HG02759 (cell line): ENCODE measurements around the gene PAFAH1B1.
A peak's percentile ranks its signal among the peaks of the same experiment; 100 is the strongest.
"Not testable (repeated sequence)": the region's sequence is repeated elsewhere in the genome, so short reads cannot be mapped to it uniquely, and the experiment has no call there.

Experiments
- ATAC-seq: cut with Tn5 transposase; IDR thresholded peaks from one replicate; pipeline ENCODE4 v1.9.1; 2021; ENCODE audit warnings: mild to moderate bottlenecking, moderate library complexity; ENCODE audit not compliant: unreplicated experiment

The PAFAH1B1 gene

DNA sequence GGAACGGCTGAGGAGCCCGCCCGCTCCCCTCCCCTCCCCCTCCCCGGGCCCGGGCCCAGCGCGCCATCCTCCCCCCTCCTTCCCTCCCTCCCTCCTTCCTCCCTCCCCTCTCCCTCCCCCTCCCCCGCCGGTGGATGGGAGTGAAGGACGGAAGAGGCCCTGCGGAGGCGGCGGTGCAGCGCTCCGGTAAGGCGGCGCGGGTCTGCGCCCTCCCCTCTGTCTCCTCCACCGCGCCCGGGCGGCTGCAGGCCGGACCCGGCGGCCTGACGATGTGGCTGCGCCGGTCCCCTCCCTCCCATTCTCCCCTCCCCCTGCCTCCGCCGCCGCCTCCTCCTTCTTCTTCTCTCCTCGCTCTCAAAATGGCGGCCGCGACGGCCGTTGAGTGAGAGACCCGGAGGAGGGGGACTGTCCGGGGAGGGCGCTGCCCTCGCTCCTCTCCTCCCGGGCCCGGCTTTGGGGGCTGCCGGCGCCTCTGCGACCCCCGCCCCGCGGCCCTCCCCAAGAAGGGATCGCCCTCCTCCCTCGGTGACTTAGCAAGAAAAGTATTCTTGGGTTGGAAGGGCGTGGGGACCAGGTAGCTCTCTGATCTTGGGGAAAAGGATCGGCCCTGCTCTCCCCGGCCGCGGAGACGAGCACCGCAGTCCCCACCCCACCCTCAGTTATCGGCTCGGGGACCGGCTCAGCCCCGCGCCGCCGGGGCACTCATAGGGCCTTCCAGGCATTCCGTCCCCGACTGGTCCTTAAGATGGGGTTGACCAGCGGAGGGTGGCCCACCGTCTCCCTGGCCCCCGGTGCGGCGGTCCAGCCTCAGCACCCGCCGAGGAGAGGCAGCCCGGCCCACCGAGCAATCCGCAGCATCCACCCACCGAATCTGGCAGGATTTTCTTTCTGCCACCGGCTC, 617 bp downstream of the PAFAH1B1 start:
- peak; percentile 58 for ATAC-seq

DNA sequence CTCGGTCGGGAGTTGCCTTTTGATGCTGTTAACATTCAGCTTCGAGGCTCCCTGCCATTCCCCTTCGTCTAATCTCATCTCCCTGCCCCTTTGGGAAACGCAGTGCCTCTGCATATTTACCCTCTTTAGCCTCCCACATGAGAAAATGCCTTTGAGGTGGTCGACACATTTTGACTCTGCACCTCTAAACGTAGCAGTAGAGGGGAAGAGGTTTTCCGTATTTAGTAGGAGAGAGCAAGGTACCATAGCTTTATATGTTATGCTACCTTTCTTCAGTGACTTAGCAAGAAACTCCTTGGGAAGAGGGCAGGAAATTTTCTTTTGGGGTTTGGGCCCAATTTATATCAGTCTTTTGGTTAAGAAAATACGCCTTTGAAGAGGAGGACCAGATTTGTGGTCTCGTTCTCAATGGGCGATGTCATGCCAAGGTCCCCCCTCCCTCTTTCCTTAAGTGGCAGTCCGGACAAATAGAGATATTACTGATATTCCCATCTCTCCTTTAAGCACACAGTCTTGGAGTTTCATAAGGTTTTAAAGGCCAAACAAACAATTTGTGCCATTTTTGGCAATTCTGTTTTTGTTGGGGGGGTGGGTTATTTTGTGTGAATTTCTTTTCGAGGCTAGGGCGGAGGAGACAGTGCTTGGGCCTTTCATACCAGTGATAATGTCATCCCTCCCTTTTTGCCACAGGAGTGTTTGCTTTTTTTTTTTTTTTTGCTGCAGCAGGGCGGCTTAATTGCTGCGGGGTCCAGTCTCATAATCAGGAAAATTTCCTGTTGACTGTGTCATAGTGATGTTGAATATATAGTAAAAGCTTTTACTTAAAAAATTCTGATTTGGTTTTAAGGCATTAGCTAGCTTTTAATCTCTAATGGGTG, 1.5 kb downstream of the PAFAH1B1 start:
- ATAC-seq, result no peak

DNA sequence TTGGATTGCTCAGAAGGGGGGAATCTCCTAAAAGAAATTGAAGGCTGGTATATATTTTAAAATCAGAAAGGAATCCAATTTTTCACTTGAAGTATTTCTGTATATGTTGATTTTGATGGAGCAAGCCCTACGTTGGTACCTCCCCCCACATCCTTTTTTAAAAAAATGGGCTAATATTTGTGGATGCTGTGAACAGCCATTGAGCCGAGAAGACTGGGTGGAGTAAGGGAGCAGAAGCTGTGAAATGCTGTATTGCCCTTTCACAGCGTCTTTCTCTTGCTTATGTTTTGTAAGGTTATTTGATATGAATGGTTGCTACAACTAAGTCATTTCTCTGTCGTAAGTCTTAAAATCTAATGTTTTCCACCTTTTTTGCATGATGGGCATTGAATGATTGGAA, 2.3 kb downstream of the PAFAH1B1 start:
- no peak for ATAC-seq

DNA sequence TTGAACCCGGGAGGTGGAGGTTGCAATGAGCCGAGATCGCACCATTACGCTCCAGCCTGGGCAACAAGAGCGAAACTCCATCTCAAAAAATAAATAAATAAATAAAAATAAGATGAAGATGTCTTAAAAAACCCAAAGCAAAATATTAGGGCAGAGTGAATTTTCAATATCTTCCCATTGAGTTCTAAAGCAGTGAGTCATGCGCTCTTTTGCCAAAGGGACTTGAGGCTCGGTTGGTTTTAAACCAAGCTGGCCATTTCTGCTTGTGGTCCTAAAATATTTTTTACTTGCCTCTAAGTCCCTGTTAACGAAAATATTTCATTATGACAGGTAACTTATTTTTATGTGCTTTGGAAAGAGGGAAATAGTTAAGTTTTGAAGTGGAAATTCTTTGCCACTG, 4.7 kb downstream of the PAFAH1B1 start:
- no peak for ATAC-seq

DNA sequence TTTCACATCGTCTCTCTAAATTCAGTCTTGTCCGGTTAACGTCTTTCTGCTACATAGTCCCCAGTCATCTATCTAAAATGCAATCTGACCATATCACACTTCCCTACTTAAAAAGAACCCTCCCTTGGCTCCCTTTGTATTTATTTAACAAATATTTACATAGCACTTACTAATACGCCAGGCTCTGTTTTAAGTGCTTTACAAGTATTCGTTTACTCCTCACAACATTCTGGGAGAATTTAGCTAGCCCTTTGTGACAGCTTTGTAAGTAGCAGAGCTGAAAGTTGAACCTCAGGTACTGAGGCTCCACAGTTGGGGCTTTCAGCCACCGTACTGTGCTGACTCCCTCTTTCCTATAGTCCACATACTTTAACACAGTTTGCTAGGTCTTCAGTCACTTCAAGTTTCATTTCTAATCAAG, 9.2 kb downstream of the PAFAH1B1 start:
- no peak for ATAC-seq

DNA sequence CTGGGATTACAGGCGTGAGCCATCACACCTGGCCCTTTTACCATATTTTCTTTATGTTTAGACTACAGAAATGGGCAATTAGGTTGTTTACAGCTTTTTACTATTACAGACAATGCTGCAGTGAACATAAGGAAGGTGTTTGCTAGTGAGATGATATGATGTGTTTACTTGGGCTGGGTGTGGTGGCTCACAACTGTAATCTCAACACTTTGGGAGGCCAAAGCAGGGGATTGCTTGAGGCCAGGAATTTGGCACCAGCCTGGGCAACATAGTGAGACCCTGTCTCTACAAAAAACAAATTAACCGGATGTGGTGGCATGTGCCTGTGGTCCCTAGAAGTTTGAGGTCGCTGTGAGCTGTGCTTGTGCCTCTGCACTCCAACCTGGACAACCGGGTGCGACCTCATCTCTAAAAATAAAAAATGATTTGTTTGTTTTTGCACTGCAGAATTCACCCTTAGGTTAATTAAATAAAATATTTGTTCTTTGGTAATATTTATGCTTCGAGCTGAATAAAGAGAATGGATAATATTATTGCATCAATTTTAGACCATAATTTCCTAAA, 15.0 kb downstream of the PAFAH1B1 start:
- no peak for ATAC-seq

DNA sequence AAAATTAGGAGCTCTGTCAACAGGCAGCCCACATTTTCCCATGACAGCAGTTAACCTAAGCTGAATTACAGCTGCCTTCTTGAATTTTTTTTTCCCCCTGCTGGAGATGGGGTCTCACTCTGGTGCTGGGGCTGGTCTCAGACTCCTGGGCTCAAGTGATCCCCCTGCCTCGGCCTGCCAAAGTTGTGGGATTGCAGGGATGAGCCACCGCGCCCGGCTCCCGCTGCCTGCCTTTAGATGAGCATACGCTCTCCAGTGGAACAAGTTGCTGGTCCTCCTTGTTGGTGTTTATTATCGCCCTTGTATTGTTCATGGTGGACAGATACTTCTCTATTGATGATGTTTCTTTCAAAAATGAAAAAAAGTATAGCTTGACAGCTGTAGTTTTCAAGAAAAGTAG, 15.6 kb downstream of the PAFAH1B1 start:
- no peak for ATAC-seq

DNA sequence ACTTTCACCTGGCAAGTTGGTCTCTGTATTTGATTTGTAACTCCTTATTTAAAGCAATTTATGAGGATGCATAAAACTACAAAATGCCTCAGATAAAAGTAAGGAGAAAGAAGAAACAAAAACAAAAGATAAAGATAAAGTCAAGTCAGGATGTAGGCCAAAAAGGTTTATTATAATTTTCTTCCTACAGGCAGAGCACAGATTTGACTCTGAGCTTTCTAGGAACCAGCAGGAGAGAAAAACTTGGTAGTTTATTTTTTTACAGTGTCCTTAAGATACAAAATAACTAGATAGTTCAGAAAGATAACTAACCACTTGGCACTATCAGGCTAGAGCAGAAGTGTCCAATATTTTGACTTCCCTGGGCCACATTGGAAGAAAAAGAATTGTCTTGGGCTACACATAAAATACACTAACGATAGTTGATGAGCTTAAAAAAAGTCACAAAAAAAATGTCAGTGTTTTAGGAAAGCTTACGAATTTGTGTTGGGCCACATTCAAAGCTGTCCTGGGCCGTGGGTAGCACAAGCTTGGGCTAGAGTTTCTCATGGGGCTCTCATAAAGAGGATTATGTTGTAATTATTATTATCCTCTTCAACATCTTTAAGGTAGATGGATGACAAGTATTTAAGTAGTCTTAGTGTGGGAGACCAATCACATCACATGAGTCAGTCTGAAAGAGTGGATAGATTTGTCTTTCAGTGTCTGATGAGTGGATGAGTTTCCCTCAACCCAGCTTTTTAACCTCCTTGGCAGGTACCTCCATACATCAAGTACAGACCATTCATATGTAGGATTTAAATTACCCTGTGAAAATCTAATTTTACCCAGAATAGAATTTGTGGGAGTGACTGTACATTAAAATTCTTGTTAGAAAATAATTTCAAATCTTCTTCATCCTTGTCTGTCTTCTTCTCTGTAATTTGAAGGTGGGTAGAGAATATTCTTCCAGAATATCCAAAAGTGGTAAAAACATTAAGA, 17.0 kb downstream of the PAFAH1B1 start:
- no peak for ATAC-seq

DNA sequence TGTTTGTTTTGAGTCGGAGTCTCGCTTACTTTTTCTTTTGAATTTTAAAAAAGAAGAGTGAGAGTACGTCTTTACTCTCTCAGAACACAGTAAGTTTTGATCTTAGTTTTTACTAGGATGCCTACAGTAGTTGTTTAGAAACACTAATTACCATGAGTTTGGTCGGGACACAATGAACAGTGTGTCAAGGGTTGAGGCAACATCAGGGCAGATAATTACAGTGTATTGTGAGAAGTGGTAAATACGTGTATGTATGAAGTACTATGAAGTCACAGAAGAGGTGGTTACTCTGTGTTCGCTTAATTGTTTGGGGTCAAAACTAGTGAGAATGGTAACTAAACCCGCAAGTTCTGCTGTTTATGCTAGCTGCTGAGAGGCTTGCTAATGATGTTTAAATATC, 18.2 kb downstream of the PAFAH1B1 start:
- no peak for ATAC-seq

DNA sequence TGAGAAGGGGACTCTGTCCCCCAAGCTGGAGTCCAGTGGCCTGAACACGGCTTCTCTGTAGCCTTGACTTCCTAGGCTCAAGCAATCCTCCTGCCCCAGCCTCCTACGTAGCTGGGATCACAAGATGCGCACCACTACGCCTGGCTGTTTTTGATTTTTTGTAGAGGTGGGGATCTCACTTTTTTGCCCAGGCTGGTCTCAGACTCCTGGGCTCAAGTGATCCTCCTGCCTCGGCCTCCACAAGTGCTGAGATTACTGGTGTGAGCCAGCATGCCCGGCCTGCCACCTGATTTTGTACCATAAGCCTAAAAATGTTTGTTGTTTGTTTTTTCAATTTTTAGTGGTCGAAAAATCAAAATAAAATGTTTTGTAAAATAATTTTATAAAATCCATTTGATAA, 19.2 kb downstream of the PAFAH1B1 start:
- no peak for ATAC-seq

DNA sequence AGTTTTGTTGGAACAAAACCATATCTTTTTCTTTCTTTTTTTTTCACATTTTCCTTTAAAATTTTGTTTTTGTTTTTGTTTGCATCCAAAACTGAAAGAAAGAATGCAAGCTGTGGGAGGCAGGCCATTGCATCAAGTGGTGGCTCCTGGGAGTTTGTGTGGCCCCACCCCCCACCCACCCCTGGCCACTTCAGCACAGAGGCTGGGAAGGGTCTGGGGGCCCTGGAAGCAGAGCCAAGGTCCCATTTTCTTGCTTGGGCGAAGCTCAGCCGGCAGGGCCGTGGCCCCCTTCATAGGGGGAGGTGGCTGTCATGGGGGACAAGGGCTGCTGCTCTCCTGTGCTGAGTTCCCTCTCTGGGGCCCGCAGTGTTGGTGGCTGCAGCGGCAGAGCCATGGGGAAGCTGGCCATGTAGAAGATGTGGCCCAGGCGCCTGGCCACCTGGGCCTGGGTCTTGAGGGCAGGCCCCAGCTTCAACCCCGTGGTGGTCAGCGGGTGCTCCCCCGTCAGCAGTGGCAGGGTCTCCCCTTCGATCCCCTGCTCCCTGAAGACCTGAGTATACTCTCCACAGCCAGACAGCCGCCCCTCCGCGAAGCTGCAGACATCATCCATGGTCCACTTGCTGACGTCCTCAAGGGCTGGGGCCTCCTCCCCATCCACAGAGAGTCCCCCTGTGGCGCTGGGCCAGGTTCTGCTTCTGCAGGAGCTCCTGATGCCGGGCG, 19.8 kb downstream of the PAFAH1B1 start:
- no peak for ATAC-seq

DNA sequence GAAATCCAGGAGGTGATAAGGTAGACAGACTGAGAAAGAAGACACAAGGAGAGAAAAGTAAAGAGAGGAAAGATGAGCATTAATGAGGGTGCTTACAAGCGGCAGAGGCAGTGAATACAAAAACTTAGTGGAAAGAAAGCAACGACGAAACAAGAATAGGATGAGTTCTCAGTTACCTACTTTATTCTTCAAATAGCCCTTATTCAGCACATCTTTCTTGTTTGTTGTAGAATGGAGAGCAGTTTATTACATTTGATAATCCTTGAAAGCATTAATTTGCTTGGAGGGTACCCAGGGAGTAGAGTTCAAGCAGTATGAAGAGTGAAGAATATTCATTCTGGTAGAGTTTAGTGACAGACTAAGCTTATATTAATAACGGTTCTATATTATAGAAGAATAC, 22.4 kb downstream of the PAFAH1B1 start:
- ATAC-seq, result no peak

DNA sequence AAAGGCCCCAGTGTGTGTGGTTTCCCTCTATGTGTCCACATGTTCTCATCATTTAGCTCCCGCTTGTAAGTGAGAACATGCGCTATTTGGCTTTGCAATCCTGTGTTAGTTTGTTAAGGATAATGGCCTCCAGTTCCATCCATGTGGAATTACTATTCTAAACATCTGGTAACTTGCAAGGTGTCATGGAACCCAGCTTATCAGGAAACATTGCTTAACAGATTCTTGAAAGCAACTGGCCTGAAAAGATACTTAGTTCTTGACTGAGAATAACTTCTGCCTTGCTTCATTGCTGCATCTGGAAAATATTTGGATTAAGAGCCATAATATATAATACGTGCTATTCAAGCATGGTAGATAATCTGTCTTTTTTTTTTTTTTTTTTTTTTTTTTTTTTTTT, 27.8 kb downstream of the PAFAH1B1 start:
- ATAC-seq, result no peak

DNA sequence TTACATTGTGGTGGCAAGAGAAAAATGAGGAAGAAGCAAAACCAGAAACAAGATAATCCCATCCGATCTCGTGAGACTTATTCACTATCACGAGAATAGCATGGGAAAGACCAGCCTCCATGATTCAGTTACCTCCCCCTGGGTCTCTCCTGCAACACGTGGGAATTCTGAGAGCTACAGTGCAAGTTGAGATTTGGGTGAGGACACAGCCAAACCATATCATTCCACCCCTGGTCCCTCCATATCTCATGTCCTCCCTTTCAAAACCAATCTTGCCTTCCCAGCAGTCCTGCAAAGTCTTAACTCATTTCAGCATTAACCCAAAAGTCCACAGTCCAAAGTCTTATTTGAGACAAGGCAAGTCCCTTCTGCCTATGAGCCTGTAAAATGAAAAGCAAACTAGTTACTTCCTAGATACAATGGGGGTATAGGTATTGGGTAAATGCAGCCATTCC, 28.5 kb downstream of the PAFAH1B1 start:
- not testable (repeated sequence) for ATAC-seq

DNA sequence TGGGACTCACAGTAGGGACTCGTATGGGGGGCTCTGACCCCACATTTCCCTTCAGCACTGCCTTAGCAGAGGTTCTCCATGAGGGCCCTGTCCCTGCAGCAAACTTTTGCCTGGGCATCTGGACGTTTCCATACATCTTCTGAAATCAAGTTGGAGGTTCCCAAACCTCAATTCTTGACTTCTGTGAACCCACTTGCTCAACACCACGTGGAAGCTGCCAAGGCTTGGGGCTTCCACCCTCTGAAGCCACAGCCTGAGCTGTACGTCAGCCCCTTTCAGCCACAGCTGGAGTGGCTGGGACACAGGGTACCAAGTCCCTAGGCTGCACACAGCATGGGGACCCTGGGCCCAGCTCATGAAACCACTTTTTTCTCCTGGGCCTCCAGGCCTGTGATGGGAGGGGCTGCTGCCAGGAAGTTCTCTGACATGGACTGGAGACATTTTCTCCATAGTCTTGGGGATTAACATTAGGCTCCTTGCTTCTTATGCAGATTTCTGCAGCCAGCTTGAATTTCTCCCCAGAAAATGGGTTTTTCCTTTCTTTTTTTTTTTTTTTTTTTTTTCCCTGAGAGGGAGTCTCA, 29.4 kb downstream of the PAFAH1B1 start:
- ATAC-seq, result not testable (repeated sequence)

DNA sequence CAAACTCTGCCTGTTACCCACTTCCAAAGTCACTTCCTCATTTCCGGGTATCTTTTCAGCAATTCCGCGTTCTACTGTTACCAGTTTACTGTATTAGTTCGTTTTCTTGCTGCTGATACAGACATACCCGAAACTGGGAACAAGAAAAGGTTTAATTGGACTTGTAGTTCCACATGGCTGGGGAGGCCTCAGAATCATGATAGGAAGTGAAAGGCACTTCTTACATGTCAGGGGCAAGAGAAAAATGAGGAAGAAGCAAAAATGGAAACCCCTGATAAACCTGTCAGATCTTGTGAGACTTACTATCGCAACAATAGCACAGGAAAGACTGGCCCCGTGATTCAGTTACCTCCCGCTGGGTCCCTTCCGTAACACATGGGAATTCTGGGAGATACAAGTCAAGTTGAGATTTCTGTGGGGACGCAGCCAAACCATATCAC, 30.9 kb downstream of the PAFAH1B1 start:
- ATAC-seq, result no peak

DNA sequence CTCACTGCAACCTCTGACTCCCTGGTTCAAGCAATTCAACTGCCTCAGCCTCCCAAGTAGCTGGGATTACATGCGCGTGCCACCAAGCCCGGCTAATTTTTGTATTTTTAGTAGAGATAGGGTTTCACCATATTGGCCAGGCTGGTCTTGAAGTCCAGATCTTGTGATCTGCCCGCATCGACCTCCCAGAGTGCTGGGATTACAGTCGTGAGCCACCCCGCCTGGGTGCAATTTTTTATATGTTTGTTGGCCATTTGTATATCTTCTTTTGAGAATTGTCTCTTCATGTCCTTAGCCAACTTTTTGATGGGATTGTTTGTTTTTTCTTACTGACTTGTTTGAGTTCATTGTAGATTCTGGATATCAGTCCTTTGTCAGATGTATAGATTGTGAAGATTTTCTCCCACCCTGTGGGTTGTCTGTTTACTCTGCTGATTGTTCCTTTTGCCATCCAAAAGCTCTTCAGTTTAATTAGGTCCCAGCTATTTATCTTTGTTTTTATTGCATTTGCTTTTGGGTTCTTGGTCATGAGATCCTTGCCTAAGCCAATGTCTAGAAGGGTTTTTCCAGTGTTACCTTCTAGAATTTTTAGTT, 33.3 kb downstream of the PAFAH1B1 start:
- not testable (repeated sequence) for ATAC-seq

DNA sequence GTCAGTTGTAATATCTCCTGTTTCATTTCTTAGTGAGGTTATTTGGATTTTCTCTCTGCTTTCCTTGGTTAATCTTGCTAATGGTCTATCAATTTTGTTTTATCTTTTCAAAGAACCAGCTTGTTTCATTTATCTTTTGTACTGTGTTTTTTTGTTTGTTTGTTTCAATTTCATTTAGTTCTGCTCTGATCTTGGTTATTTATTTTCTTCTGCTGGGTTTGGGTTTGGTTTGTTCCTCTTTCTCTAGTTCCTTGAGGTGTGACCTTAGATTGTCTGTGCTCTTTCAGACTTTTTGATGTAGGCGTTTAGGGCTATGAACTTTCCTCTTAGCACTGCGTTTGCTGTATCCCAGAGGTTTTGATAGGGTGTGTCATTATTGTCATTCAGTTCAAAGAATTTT, 35.5 kb downstream of the PAFAH1B1 start:
- not testable (repeated sequence) for ATAC-seq

DNA sequence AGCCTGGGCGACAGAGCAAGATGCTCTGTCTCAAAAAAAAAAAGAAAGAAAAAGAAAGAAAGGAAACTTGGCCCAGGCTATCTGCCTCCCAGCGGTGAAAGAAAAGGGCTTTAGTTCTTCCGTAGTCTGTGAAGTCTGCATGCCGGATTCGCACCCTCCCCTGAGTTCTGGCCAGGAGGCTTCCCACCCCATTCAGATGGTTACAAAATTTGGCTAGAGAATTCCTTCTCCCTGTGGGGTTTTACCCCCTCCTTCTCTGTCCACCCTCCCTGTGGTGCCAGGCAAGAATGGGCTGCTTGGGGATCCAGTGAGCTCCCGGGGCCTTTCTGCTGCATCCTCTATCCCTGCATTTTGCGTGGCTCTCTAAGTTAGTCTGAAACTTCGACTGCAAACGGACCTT, 37.8 kb downstream of the PAFAH1B1 start:
- no peak for ATAC-seq
